HG02588 (cell line): ENCODE measurements around the gene TMEM108.

Experiments
- ATAC-seq: cut with Tn5 transposase; IDR thresholded peaks from one replicate; pipeline ENCODE4 v1.9.1; 2021; ENCODE audit warnings: mild to moderate bottlenecking, moderate library complexity; ENCODE audit not compliant: unreplicated experiment

TMEM108 gene

DNA sequence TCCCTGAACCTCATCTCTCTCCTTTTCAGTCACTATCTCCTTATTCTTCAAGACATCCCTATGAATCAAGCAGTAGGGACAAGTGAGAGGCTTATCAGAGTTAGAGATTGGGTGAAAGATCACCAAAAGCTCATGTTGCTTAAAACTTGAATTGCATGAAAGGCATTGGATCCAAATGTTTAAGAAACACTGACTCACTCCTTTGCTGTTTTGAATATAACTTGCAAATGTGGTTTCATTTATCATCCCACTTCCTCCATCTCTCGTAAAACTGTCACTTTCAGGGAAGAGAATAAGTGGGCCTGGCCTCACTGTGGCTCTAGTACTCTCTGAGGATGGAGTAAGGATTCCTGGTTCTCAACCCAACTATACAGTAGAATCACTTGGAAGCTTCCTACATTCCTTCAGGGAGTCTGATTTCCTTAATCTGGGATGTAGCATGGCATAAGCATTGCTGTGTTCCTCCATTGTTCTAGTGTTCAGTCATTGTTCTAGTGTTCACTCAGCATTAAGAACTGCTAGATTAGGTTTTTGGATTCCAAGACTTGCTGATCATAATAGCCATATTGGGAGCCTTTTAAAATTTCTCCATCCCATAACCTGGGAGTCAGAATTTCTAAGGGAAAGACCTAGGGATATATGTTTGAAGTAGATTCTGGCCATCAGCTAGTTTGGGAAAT is 171.8 kb downstream of the TMEM108 start:
- ATAC-seq, result no peak

DNA sequence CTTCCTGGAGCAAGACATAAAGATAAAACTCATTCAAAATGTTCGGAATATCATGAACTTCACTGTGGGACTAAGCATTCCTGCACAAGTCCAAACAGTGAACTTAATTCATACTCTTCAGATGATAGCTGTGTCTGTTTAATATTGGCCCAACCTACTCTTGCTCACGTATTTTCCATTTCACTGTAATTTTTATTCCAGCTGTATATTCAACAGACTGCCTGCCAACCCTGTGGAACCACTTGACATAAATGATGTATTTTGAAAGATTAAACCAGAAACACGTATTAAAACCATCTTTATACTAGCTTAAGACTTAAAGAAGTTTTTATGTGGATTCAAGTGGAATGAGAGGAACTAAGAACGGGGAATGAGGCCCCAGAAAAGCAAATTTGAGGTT is 172.5 kb downstream of the TMEM108 start:
- no peak for ATAC-seq

DNA sequence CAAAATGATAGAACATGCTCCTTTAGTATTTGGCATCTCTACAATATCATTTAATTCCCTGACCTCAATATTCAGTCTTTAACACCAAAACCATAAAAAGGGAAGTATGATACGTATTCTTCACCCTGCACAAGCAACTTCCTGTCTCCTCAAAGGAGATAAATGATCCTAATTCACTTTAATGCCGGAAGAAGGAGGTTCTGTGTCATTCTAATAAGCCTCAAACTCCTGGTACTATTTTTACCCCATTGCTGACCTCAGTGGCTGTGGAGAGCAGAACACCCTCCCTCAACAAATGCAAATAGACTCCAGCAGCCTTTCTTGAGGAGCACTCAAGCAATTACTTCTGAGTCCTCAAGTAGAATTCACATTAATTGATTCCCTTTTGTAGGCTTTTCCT is 173.3 kb downstream of the TMEM108 start:
- ATAC-seq, result peak; percentile 91

DNA sequence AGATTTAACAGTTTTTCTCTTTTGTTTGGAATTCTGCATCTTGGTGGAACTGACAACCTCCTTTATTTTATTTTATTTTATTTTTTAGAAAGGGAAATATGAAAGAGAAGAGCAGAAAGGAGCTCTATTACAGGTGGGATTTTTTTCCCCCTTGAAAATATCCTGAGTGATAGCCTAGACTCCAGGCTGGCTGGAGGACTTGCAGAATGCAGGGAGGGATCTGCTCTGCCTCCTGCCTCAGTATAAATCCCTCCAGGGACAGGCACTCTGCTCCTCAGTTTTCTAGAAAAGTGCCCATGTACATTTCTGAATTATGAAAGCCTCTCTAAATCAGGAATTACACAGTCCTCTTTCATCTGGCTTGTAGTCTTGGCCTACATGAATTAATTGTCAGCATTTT is 173.7 kb downstream of the TMEM108 start:
- no peak for ATAC-seq

DNA sequence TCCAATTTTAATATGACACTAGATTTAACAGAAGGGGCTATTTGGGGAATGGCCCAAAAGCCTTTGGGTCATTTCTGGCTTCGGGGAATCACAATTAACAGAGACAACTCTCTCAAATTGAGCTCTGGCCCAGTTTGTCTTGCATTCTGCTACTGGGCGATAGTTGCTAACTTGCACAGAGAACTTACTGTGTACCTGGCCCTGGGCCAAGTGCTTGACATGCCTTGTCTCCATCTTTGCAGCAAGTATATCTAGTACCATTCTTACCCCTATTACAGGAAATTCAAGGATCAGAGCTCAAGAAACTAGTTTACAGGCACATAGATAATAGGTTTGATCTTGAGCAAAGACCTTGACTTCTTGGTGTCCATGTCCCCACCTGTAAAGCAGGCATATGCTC is 175.7 kb downstream of the TMEM108 start:
- ATAC-seq, result no peak

DNA sequence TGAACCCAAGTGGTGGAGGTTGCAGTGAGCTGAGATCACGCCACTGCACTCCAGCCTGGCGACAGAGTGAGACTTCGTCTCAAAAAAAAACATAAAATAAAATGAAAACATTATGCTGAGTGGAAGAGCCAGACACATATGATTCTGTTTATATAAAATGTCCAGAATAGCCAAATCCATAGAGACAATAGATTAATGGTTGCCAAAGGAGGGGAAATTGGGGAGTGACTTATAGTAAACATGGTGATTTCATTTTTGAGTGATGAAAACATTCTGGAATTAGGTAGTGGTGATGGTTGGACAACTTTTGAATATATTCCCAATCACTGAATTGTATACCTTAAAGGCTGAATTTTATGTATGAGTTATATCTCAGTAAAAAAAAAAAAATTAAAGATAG is 189.6 kb downstream of the TMEM108 start:
- no peak for ATAC-seq

DNA sequence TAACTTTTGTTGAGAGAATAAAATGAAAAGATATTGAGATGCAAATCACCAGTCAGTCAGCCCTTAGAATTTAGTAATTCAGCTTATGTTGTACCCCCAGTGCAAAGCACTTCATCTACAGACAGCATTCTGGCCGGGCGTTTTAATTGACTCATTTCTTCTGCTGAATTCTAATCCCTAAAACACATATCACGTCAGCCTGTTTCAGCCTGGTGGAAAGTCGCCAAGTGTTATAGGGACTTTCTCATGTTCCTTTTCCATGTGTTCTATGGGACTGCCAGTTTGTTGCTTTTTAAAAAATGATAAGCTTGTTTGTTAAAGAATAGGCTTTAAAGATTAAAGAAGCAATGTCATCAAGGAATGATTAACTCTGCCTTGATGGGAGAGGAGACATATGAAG is 192.0 kb downstream of the TMEM108 start:
- ATAC-seq, result no peak

DNA sequence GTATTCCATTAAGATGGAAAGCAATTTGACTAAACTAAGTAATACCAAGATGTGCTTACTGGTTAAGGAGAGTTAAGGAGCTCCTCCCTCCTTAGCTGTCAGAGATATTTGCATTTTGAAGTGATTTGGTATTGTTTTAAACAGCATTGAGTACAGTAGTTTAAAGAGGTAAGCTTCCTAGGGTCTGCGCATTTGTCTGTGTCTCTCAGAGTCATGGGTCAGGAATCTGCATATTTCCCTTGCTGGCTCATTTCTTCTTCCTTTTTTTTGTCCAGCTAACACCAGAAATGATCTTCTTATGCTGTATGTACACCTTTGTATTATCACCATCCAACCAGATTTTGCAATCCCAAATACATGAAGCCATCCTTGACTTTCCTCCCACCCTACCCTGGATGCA is 198.7 kb downstream of the TMEM108 start:
- ATAC-seq, result no peak

DNA sequence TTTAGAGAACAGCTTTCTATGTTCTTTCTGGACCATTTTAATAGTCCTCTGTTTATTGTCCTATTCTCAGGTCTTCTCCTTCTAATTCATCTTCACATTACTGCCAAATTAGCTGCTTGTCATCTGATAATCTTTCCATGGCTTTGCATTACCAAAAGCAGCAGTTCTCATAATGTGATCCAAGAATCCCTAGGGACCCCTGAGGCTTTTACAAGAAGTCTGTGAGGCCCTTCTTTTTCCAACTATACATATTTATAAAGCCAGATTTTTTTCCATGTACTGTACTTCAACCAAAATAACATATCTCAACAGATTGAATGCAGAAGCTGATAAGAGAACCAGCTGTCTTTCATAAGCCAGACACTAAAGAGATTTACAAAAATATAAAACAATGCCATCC is 199.2 kb downstream of the TMEM108 start:
- ATAC-seq, result no peak

DNA sequence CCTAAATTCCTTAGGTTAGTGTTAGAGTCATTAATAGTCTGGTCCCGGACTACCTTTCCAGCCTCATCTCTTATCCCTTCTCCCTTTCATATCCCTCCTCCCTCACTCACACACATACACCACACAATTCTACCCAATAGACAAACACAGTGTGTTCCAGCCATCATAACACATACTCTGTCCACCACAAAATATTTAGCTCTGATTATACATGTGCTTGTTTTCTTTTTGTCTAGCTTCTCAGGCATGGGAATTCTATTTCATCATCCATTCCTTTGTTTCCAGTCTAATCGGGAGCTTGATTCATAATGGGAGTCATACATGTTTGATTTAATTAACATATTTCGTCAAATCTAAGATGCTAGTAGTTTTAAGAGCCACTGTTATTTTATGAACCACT is 199.8 kb downstream of the TMEM108 start:
- no peak for ATAC-seq

DNA sequence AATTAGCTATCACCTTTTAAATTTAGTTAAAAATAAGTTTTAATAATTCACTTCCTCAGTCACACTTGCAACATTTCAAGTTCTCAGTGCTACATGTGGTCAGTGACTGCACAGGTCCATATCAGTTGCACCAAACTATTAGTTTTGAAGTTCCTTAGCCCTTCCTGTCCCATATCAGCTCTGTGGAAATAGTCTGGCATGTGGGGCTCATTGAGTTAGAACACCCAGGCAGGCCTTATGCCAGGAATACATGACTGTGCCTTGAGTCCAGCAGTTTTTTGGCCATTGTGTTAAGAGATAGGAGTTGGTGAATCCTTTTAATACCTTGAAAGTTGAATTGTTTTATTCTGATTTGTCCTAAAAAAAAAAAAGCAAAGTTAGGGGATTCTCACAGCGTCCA is 207.9 kb downstream of the TMEM108 start:
- no peak for ATAC-seq

DNA sequence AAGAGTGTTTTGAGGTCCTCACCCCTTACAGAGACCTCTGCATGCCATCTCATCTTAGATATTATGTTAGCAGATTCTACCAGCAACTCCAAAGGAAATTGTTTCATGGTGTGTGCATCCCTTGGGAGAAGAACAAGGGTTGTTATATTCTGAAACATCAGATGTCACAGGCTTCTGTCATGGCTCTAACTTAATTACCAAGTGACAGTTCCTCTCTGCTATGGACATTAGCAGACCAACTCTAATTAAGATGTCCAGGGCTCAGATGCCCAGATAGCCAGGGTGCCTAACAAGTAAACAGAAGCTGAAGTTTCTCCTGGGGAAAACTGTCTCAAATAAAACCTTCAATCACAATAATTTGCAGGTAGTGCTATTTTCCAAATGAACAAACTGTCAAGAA is 208.6 kb downstream of the TMEM108 start:
- no peak for ATAC-seq

DNA sequence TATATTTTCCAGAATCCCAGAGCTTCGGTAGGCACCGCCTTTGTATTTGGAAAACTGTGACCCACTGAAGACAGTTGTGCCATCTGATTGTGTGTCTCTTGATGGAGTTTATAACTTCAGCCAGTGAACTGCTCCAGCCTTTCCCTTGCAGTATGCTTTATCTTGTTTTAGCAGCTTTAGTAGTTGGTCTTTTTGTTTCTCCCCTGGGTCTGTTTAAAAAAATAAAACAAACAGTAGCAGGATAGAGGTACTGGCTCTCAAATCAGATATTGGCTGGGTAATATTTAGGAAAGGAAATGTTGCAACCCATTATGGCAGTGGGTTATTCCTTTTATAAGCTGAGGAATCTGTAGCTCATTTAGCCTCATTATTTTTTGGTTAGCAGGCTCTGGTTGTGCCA is 210.2 kb downstream of the TMEM108 start:
- ATAC-seq, result no peak

DNA sequence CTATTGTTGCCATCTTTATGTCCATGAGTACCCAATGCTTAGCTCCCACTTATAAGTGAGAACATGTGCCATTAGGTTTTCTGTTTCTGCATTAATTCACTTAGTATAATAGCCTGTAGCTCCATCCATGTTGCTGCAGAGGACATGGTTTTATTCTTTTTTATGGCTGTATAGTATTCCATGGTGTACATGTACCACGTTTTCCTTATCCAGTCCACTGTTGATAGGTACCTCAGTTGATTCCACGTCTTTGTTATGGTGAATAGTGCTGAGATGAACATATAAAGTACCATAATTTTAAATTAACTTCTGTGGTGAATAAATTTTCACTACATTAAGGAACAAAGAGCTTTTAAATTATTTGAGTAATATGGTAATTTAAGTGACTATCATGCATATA is 211.3 kb downstream of the TMEM108 start:
- ATAC-seq, result no peak

DNA sequence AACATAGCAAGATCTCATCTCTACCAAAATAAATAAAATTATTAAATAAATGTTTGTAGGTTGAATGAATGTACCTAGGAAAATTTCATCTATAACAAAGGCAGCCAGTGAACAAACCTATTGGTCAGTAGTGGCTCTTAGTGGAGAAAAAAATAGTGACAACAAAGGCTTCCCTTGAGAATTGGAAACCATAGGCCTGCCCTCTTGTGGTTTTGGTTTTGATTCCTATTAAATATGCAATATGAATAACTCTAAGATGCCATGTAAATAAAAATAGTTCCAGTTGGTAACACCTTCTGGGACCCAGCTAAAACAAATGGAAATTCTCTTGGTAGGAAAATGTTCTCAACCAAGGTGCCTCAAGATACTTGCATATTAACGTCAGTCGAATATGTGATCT is 216.0 kb downstream of the TMEM108 start:
- ATAC-seq, result no peak

DNA sequence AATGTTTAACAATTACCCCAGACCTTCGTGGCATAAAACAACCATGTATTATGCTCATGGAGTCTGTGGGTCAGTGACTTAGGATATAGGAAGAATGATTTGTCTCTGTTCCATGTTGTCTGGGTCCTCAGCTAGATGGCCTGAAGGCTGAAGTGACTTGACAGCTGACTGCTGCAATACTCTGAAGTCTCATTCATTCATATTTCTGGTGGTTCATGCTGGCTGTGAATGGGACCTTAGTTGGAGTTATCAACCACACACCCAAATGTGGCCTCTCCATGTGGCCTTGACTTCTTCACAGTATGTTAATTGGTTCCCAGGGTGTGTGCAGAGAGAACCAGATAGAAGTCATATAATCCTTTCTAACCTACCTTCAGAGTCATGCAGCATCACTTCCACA is 216.5 kb downstream of the TMEM108 start:
- no peak for ATAC-seq

DNA sequence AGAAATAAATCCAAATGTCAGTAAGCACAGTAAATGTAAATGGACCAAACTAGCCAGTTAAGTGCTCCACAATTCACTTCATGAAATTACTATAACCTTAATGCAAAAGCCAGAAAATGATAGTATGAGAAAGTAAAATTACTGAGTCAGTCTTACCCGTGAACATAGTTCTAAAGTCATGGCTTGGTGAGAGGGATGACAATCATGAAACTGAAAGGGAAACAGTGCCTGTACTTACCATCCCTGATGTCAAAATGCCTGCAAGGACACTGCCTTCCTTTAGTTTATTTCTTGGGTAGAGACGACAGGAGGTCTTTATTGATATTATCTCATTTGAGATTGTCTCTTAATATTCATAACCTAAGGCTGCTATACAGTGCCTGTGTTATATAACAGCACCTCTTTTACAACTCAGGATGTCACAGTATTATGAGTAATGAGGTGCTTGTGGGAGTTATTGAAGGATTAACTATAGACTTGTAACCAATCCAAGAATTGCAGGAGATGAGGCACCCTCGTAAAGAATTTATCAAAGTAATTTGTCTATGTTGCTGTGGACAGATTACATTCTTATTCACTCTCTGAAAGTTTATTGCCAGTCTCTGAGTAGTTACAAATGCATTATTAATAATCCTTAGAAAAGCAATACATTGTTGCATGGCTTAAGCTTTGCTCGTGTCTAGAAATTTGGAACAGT is 218.7 kb downstream of the TMEM108 start:
- ATAC-seq, result no peak

DNA sequence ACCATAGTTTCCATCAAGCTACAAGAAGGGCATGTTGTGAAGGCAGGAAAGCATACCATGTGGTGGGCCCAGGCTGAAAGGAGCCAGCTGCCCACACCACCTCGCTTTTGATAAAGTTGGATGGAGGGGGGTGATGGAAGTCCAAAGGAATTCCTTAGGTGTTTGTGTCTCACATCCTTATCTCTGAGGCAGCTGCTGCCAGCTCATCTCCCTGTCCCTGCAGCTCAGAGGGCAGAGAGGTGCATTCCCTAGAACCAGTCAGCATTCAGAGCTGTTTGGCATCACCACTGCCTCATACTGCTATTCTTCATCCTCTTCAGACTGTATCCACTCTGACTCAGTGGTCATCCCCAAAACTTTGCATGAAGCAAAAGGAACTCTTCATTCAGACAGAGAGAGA is 220.2 kb downstream of the TMEM108 start:
- no peak for ATAC-seq

DNA sequence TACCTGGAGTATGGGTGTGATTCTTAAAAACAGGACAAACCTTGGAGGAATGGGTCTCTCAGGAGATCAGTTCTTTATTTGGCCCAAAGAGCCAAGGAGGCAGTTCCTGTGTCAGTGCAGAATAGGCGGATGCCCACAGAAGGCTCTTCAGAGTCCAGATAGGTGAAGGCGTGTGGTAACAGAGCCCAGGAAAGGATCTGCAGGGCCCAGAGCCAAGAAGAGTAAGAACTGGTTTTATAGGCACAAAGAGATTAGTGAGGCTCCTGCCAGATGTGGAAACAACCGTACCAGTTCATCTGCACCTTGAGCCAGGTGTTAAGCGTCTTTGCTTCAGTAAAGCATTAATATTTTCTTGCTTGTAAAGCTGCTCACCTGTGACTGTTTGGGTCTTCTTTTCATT is 221.6 kb downstream of the TMEM108 start:
- no peak for ATAC-seq

DNA sequence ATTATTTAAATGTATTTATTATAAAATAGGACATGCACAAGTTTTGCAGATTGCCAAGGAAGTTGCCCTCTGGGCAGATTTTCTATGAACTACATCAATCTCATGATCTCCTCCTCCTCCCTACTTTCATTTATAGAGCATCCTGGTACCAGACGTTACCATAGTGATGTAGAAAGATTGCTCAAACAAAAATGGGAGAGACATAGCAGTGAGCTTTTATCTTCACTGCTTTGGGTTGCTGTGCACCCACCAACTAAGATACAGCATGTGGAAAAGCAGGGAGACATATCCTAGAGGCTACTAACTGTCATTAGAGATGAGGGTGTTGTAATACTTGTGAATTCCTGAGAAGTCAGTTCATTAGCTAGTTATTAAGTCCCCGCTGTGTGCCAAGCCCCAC is 224.1 kb downstream of the TMEM108 start:
- no peak for ATAC-seq

DNA sequence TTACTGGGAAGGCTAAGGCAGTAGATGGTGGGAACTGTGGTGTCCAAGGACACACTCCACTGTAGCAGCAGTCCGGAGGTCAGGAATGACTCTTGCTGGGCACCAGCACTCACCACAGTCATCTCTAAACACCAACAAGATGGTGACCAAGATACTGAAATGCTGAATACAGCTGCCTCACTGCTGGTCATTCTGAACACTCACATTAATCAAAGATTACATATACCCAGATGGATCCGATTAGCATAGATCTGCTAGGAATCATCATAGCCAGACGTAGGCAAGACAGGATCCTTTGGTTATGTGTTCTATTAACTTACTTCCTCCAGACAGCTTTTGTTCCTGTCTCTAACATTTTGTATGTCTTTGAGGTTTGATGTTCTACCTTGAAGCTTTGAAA is 226.7 kb downstream of the TMEM108 start:
- no peak for ATAC-seq

DNA sequence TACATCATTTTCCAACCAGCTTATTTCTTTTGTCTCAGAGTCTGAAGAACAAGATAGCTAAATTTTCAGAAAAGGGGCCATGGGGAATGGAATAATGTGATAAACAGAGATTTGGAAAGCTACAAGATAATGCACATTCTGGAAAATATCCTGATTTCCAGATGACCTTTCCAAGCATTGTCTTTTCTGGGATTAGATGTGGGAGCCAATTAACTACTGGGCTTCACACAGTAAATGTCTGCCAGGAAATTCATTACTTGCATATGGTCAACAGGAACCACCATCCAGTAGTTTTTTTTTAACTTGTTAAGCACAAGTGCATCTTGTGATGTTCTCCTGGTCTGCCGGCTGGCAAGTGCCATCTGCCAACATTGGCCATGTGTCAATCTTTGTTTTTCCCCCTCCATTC is 230.5 kb downstream of the TMEM108 start:
- no peak for ATAC-seq

DNA sequence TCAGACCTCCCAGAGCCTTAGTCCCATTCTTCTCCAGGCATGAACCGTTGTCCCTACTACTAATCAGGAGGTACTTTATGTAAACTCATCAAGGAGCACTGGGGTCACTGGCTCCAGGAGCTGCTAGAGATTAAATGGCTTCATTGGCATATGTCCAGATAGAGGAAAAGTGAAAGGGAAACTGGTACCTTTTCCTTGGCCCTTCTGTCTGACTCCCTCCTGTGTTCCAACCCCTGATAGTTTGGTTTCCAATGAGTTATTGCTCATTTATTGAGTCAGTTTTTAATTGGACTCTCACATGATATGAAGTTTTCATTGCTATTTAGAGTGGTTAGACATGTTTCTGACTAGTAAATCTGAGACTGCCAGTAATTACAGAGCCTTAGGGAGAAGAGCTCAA is 231.2 kb downstream of the TMEM108 start:
- ATAC-seq, result no peak
